Loucy (cell line): ENCODE results near the gene CHAMP1.
"Not testable (repeated sequence)": the region's sequence is repeated elsewhere in the genome, so short reads cannot be mapped to it uniquely, and the experiment has no call there.

Source experiments
- H2AFZ ChIP-seq: fragments of 200-600 bp; sonication (generic); 2 replicates; pipeline ENCODE4 v1.6.0; 2016; ENCODE audit warnings: antibody characterized with exemption, mild to moderate bottlenecking, low read length, moderate library complexity
- H3F3A ChIP-seq: fragments of 200-600 bp; 2 replicates; pipeline ENCODE4 v1.6.0; 2016; ENCODE audit warnings: antibody characterized with exemption, low read depth, mild to moderate bottlenecking
- H3K27me3 ChIP-seq: fragments of 200-600 bp; sonication (generic); 2 replicates; pipeline ENCODE4 v1.6.1; 2014; ENCODE audit warnings: low read length, mild to moderate bottlenecking; ENCODE audit not compliant: insufficient read depth, poor library complexity, severe bottlenecking
- H3K36me3 ChIP-seq: fragments of 200-600 bp; sonication (generic); 2 replicates; pipeline ENCODE4 v1.6.1; 2016; ENCODE audit warnings: low read length; ENCODE audit not compliant: insufficient read depth
- H3K4me1 ChIP-seq: fragments of 200-600 bp; sonication (generic); 2 replicates; pipeline ENCODE4 v1.5.1; 2014; ENCODE audit warnings: low read length, mild to moderate bottlenecking; ENCODE audit not compliant: insufficient read depth, poor library complexity, severe bottlenecking
- H3K4me2 ChIP-seq: fragments of 200-600 bp; sonication (generic); 2 replicates; pipeline ENCODE4 v1.6.0; 2014; ENCODE audit warnings: antibody characterized with exemption, low read length, low read depth, mild to moderate bottlenecking; ENCODE audit not compliant: poor library complexity, severe bottlenecking
- H3K4me3 ChIP-seq: fragments of 200-600 bp; sonication (generic); 2 replicates; pipeline ENCODE4 v1.5.1; 2014; ENCODE audit warnings: low read length, mild to moderate bottlenecking, mixed read lengths; ENCODE audit not compliant: poor library complexity, severe bottlenecking
- H3K79me2 ChIP-seq: fragments of 200-600 bp; sonication (generic); 2 replicates; pipeline ENCODE4 v1.6.1; 2014; ENCODE audit warnings: low read length; ENCODE audit not compliant: insufficient read depth
- H3K9ac ChIP-seq: fragments of 200-600 bp; sonication (generic); 2 replicates; pipeline ENCODE4 v1.6.0; 2014; ENCODE audit warnings: mild to moderate bottlenecking, low read depth, low read length, moderate library complexity; ENCODE audit not compliant: poor library complexity, severe bottlenecking
- H3K9me2 ChIP-seq: fragments of 200-600 bp; sonication (generic); replicated peaks from 2 replicates; pipeline ENCODE4 v1.6.1; 2016; ENCODE audit warnings: low read depth, low read length, mixed read lengths
- H3K9me3 ChIP-seq: fragments of 200-600 bp; sonication (generic); 2 replicates; pipeline ENCODE4 v1.6.1; 2014; ENCODE audit warnings: mild to moderate bottlenecking, antibody characterized with exemption, low read length, low read depth; ENCODE audit not compliant: insufficient read depth
- H4K20me1 ChIP-seq: fragments of 200-600 bp; sonication (generic); 2 replicates; pipeline ENCODE4 v1.6.0; 2014; ENCODE audit warnings: antibody characterized with exemption, low read length, mild to moderate bottlenecking; ENCODE audit not compliant: insufficient read depth, poor library complexity, severe bottlenecking
- EZH2phosphoT487 ChIP-seq: fragments of 200-600 bp; IDR thresholded peaks from 2 replicates; pipeline ENCODE4 v1.6.1; 2018; ENCODE audit warnings: antibody characterized with exemption, mild to moderate bottlenecking, moderate library complexity, borderline replicate concordance
- TF ChIP-seq, protein P1 (sequence below): fragments of 200-600 bp; sonication (generic); conservative IDR thresholded peaks from 2 replicates; pipeline ENCODE4 v1.5.1; 2014; ENCODE audit warnings: mild to moderate bottlenecking, antibody characterized with exemption, low read length

CHAMP1 gene

DNA sequence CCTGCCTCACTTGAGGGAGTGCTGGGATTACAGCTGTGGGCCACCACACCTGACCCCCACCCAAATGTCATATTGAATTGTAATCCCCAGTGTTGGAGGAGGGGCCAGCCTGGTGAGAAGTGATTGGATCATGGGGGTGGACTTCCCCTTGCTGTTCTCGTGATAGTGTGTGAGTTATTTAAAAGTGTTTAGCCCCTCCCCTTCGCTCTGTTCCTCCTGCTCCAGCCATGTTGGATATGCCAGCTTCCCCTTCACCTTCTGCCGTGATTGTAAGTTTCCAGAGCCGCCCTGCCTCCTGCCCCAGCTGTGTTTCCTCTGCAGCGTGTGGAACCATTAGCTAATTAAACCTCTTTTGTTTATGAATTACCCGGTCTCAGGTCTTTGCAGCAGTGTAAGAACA, 13.7 kb downstream of the CHAMP1 start:
- peaks cover 3% of the 10 kb centered on the region for H4K20me1 ChIP-seq
- peak overlapping the region; percentile 2 for H3K4me2 ChIP-seq
- no peak overlapping the region for H3K9ac ChIP-seq
- no peaks in the 10 kb centered on the region for H3K27me3 ChIP-seq
- H3K36me3 ChIP-seq: peaks cover 29% of the 10 kb centered on the region; the same call in 1 of the 2 replicates
- H3K4me3 ChIP-seq: no peak overlapping the region
- no peak overlapping the region for H2AFZ ChIP-seq
- peaks cover 27% of the 10 kb centered on the region for H3K4me1 ChIP-seq
- H3K79me2 ChIP-seq: peaks cover 24% of the 10 kb centered on the region; the same call in 1 of the 2 replicates
- no peak for TF ChIP-seq EZH2phosphoT487
- TF ChIP-seq, protein P1, sequence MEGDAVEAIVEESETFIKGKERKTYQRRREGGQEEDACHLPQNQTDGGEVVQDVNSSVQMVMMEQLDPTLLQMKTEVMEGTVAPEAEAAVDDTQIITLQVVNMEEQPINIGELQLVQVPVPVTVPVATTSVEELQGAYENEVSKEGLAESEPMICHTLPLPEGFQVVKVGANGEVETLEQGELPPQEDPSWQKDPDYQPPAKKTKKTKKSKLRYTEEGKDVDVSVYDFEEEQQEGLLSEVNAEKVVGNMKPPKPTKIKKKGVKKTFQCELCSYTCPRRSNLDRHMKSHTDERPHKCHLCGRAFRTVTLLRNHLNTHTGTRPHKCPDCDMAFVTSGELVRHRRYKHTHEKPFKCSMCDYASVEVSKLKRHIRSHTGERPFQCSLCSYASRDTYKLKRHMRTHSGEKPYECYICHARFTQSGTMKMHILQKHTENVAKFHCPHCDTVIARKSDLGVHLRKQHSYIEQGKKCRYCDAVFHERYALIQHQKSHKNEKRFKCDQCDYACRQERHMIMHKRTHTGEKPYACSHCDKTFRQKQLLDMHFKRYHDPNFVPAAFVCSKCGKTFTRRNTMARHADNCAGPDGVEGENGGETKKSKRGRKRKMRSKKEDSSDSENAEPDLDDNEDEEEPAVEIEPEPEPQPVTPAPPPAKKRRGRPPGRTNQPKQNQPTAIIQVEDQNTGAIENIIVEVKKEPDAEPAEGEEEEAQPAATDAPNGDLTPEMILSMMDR: no peak
- H3F3A ChIP-seq: no peaks in the 10 kb centered on the region
- no peaks in the 10 kb centered on the region for H3K9me2 ChIP-seq
- no peaks in the 10 kb centered on the region for H3K9me3 ChIP-seq

DNA sequence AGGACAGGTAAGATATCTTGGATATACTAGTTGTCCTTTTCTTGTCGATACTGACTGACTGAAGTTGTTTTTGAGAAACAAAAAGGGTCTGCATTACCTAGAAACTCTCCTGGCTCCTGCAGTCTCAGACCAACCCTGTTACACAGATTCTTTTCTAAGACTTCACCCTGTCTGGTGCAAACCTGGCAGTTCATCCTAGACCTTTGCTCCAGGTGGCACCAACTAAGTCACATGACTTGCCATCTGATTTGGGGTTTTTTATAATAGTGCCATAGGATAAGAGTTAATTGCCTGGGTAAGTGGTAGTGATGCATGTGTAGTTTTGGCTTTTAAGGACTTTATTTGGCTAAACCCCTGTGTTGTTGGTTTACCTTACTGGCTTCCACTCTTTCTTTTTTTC, 14.3 kb downstream of the CHAMP1 start:
- Histone ChIP-seq H3K79me2 (peaks cover 24% of the 10 kb centered on the region; the same call in 1 of the 2 replicates), H3K27me3 (no peaks in the 10 kb centered on the region), H4K20me1 (peaks cover 3% of the 10 kb centered on the region), H3F3A (no peaks in the 10 kb centered on the region), H3K4me1 (peaks cover 33% of the 10 kb centered on the region), H3K9me3 (no peaks in the 10 kb centered on the region), H3K36me3 (peaks cover 23% of the 10 kb centered on the region; the same call in 1 of the 2 replicates), H3K9me2 (no peaks in the 10 kb centered on the region), H3K4me3 (no peak overlapping the region), H2AFZ (no peak overlapping the region), H3K9ac (no peak overlapping the region), H3K4me2 (no peak overlapping the region)
- TF ChIP-seq, protein P1: no peak
- TF ChIP-seq EZH2phosphoT487: no peak

DNA sequence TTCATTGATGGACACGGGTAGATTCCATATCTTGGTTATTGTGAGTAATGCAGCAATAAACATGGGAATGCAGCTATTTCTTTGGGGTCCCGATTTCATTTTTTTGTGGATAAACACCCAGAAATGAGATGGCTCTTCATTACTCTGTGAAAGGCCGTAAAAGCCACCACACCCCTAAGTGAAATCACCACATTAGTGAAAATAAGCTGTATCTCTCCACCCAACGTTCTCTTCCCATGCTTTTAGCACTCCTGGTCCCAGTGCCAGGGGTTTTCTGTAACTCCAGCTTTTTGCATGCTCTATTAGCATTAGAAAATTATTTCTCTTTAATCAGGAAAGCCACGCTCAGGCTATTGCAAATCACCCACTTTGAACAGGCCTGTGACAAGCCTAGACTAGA, 15.8 kb downstream of the CHAMP1 start:
- no peaks in the 10 kb centered on the region for H3K27me3 ChIP-seq
- H3K4me3 ChIP-seq: no peak overlapping the region
- H3K9ac ChIP-seq: no peak overlapping the region
- no peak overlapping the region for H3K4me2 ChIP-seq
- no peaks in the 10 kb centered on the region for H3F3A ChIP-seq
- peaks cover 47% of the 10 kb centered on the region for H3K4me1 ChIP-seq
- peaks cover 3% of the 10 kb centered on the region for H4K20me1 ChIP-seq
- peaks cover 11% of the 10 kb centered on the region; the same call in 1 of the 2 replicates for H3K79me2 ChIP-seq
- TF ChIP-seq, protein P1: no peak
- no peak for TF ChIP-seq EZH2phosphoT487
- H2AFZ ChIP-seq: no peak overlapping the region
- no peaks in the 10 kb centered on the region for H3K9me3 ChIP-seq
- H3K36me3 ChIP-seq: peaks cover 8% of the 10 kb centered on the region; the same call in 1 of the 2 replicates
- no peaks in the 10 kb centered on the region for H3K9me2 ChIP-seq

DNA sequence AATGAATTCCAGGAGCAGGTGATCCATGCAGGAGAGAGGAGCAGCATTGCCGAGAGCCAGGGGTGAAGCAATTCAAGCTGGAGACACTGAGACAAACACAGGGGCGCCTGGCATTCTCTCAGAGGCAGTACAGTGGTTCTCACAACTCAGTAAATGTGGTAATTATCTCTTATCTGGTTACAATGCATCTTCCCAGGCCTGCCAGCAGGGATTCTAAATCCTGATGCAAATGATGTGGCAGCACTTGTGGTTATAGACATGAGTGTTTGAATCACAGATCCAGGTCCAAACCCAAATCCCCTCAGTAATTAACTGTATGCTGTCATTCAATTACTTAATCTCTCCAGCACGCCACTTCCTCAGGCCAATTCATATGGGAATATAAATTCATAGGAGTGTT, 19.6 kb downstream of the CHAMP1 start:
- not testable (repeated sequence) for H4K20me1 ChIP-seq, H3K79me2 ChIP-seq, H3K9ac ChIP-seq, H3K36me3 ChIP-seq, H3K27me3 ChIP-seq, H3K9me3 ChIP-seq, H3F3A ChIP-seq, H3K9me2 ChIP-seq, H2AFZ ChIP-seq
- H3K4me3 ChIP-seq: peak overlapping the region; percentile 38
- H3K4me2 ChIP-seq: peak overlapping the region; percentile 52
- peaks cover 38% of the 10 kb centered on the region for H3K4me1 ChIP-seq
